ENCODE measurements around the gene ORM2.

- no peak for TF ChIP-seq MAFK (IDR thresholded peaks at IDR 0.05; ENCODE audit: low read depth, low read length)
- TF ChIP-seq EZH2 (IDR thresholded peaks at IDR 0.05; ENCODE audit: low read depth, low read length, severe bottlenecking): no peak
- TF ChIP-seq HDAC2 (IDR thresholded peaks at IDR 0.05; ENCODE audit: borderline replicate concordance in 1 of 2, low read depth in 2 of 2, low read length in 2 of 2): no peak
- TF ChIP-seq POU5F1 (IDR thresholded peaks at IDR 0.05; ENCODE audit: low read depth, low read length): no peak
- TF ChIP-seq RXRA (IDR thresholded peaks at IDR 0.05; ENCODE audit: insufficient read depth, low read depth, low read length): no peak
- no peak for TF ChIP-seq CTCF (IDR thresholded peaks at IDR 0.05; ENCODE audit: control extremely low read depth in 1 of 3, insufficient read depth in 1 of 3, low read depth in 1 of 3, low read length in 3 of 3)
- no peak for TF ChIP-seq ASH2L (IDR thresholded peaks at IDR 0.05; ENCODE audit: low read length)
- TF ChIP-seq SUZ12 (IDR thresholded peaks at IDR 0.05; ENCODE audit: low read length): no peak
- TF ChIP-seq CHD2 (IDR thresholded peaks at IDR 0.05; ENCODE audit: low read length): no peak
- no peak for TF ChIP-seq SIN3A (conservative IDR thresholded peaks at IDR 0.05 in 1 of 2, IDR thresholded peaks at IDR 0.05 in 1 of 2; ENCODE audit: low read depth in 1 of 2, low read length in 2 of 2)
- no peak for TF ChIP-seq CHD1 (IDR thresholded peaks at IDR 0.05; ENCODE audit: low read depth, low read length)
- no peak for TF ChIP-seq CBX8 (IDR thresholded peaks at IDR 0.05; ENCODE audit: borderline replicate concordance, low read depth, low read length)
- TF ChIP-seq CREB1 (IDR thresholded peaks at IDR 0.05): no peak
- TF ChIP-seq POLR2A (IDR thresholded peaks at IDR 0.05; ENCODE audit: control extremely low read depth in 1 of 2, low read depth in 2 of 2, low read length in 2 of 2): no peak
Observed at GRCh38 chr9:114282926-114283325, 46.7 kb upstream of the ORM2 start.
